Panc1 (cell line): ENCODE results near the gene DCP2.

Experiments
- CTCF ChIP-seq: fragments of 450-650 bp; IDR thresholded peaks from 2 replicates; pipeline ENCODE4 v1.5.1; 2017; ENCODE audit warnings: mild to moderate bottlenecking
- REST ChIP-seq, 2 experiments: IDR thresholded peaks; 2 replicates each; pipeline ENCODE4 v1.6.1; 2011 to 2012; ENCODE audit warnings: low read depth in 2 of 2, control low read depth in 1 of 2, low read length in 1 of 2, mild to moderate bottlenecking in 1 of 2, moderate library complexity in 1 of 2; ENCODE audit not compliant: insufficient read depth in 1 of 2
- SIN3A ChIP-seq: IDR thresholded peaks from 2 replicates; pipeline ENCODE4 v1.6.1; 2012; ENCODE audit warnings: low read depth, mild to moderate bottlenecking, low read length, moderate library complexity, borderline replicate concordance; ENCODE audit not compliant: insufficient read depth
- TCF7L2 ChIP-seq: IDR thresholded peaks from 2 replicates; pipeline ENCODE4 v1.6.1; 2011; ENCODE audit warnings: mild to moderate bottlenecking, low read depth, low read length, inconsistent platforms

GRCh38 chr5:113057557-113057984 is 81.0 kb downstream of the DCP2 start:
- TF ChIP-seq CTCF (no peak; the same call in 1 of the 2 replicates), REST (IDR thresholded peaks at IDR 0.05; ENCODE audit: insufficient read depth in 1 of 2, low read depth in 2 of 2, low read length in 1 of 2) (no peak), SIN3A (no peak), TCF7L2 (no peak)
